Transverse colon (tissue), 4 donors: ENCODE results near the gene SMARCD1. TPM values are rescaled to one million over a fixed set of nuclear protein-coding genes. Genes with fewer than 3 reads are reported as not detected.
"Not testable (repeated sequence)": the region's sequence is repeated elsewhere in the genome, so short reads cannot be mapped to it uniquely, and the experiment has no call there.

ENCODE experiments used
- DNase-seq: peaks from one replicate; pipeline ENCODE4 v3.0.0-alpha.2; 2019
- H3K27ac ChIP-seq, 4 donors: fragments of 200-600 bp; sonication (generic); 2 replicates each; pipeline ENCODE4 v1.5.1; 2016 to 2018; ENCODE audit warnings: inconsistent platforms in 4 of 4
- H3K27me3 ChIP-seq: fragments of 200-600 bp; sonication (generic); 2 replicates; pipeline ENCODE4 v1.5.1; 2017; ENCODE audit warnings: inconsistent platforms
- H3K36me3 ChIP-seq, 4 donors: fragments of 200-600 bp; sonication (generic); 2 replicates each; pipeline ENCODE4 v1.5.1; 2017 to 2019; ENCODE audit warnings: inconsistent platforms in 4 of 4
- H3K4me1 ChIP-seq, 4 donors: fragments of 200-600 bp; sonication (generic); 2 replicates each; pipeline ENCODE4 v1.5.1; 2017 to 2020; ENCODE audit warnings: inconsistent platforms in 4 of 4
- H3K4me3 ChIP-seq, 4 donors: fragments of 200-600 bp; sonication (generic); 1 replicate in 1 of 4; 2 replicates in 3 of 4; pipeline versions ENCODE4 v1.5.1 to v1.6.1; 2017 to 2019; ENCODE audit warnings: inconsistent platforms in 4 of 4
- H3K9me3 ChIP-seq, 2 donors: fragments of 200-600 bp; sonication (generic); 2 replicates each; pipeline ENCODE4 v1.5.1; 2017 to 2019; ENCODE audit warnings: inconsistent platforms in 2 of 2
- EP300 ChIP-seq: sonication (generic); formaldehyde crosslinking; IDR thresholded peaks from one replicate; pipeline ENCODE4 v1.6.1; 2017; ENCODE audit warnings: antibody characterized with exemption, low read depth
- POLR2A ChIP-seq: fragments of 450-650 bp; IDR thresholded peaks from one replicate; pipeline ENCODE4 v1.6.1; 2016; ENCODE audit warnings: antibody characterized with exemption, mild to moderate bottlenecking, moderate library complexity
- POLR2AphosphoS5 ChIP-seq, 3 donors: sonication (generic); formaldehyde crosslinking; IDR thresholded peaks; one replicate each; pipeline ENCODE4 v1.6.1; 2016; ENCODE audit warnings: antibody characterized with exemption in 3 of 3
- WGBS, 2 donors: methylation state at CpG; one replicate each; pipeline ENCODE4 v1.1.5; 2018; ENCODE audit warnings: low coverage in 1 of 2; 5-methylcytosine and 5-hydroxymethylcytosine counted together
- in situ Hi-C, 4 donors: fragments of 200-750 bp; cut with MboI; loops; one replicate each; pipeline versions ENCODE4 v1.15.0 to v1.15.1; 2017; ENCODE audit warnings: low sequenced_read_pairs in 3 of 4, low pct_ligation_motif_present in 1 of 4, low pct_unique_long_range_greater_than_20kb in 1 of 4
- intact Hi-C: fragments of 100-400 bp; cut with DNase I; formaldehyde crosslinking; loops from one replicate; pipeline ENCODE4 v1.15.1; 2023; ENCODE audit warnings: low total_unique reads
- total RNA-seq, 4 donors: library from RNA; depleted of rRNA; stranded (reverse); fragments of >200 nt; gene quantifications; one replicate each; pipeline ENCODE4 v1.1.0, GENCODE V29; 2016
- TF ChIP-seq, protein P1 (sequence below), 5 experiments: fragments of 200-600 bp in 3 of 5; fragments of 450-650 bp in 2 of 5; sonication (generic) in 3 of 5; IDR thresholded peaks; 1 replicate in 2 of 5; 2 replicates in 3 of 5; pipeline ENCODE4 v1.5.1; 2016 to 2017; ENCODE audit warnings: antibody characterized with exemption in 5 of 5, inconsistent platforms in 3 of 5, mild to moderate bottlenecking in 2 of 5, moderate library complexity in 1 of 5

Gene SMARCD1
- total RNA-seq, 4 donors from 2014 or later, result 23.7 to 52.4 (median 40.4) TPM

DNA sequence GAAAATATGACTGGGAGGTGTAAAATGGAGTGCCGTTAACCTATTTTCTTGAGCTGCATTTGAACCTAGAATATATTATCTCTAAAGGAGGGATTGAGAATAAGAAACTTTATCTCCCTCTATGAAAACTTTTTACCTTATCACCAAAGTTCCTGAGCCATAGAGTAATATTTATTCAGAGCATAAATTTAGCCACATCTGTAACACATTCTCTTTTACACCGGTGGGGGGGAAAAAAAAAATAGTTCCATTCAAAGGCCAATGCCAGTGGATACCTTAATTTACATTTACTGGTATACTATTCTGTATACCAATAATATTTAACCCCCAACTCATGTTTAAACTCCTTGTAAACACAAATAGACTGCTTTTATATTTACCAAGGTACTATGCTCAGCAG lies 60.3 kb downstream of the SMARCD1 start:
- H3K27me3 ChIP-seq, result no peaks in the 10 kb centered on the region
- H3K9me3 ChIP-seq, result no peaks in the 10 kb centered on the region
- no peak overlapping the region for H3K4me3 ChIP-seq
- TF ChIP-seq POLR2AphosphoS5 (IDR thresholded peaks at IDR 0.05), result no peak
- TF ChIP-seq, protein P1, sequence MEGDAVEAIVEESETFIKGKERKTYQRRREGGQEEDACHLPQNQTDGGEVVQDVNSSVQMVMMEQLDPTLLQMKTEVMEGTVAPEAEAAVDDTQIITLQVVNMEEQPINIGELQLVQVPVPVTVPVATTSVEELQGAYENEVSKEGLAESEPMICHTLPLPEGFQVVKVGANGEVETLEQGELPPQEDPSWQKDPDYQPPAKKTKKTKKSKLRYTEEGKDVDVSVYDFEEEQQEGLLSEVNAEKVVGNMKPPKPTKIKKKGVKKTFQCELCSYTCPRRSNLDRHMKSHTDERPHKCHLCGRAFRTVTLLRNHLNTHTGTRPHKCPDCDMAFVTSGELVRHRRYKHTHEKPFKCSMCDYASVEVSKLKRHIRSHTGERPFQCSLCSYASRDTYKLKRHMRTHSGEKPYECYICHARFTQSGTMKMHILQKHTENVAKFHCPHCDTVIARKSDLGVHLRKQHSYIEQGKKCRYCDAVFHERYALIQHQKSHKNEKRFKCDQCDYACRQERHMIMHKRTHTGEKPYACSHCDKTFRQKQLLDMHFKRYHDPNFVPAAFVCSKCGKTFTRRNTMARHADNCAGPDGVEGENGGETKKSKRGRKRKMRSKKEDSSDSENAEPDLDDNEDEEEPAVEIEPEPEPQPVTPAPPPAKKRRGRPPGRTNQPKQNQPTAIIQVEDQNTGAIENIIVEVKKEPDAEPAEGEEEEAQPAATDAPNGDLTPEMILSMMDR (IDR thresholded peaks at IDR 0.05), result no peak
- TF ChIP-seq POLR2A, result no peak
- H3K36me3 ChIP-seq, result peaks cover 0 to 9% (median 0%) of the 10 kb centered on the region in 4 donors
- intact Hi-C loops (no loop called here), in situ Hi-C loops (no loop called here)
- no peak overlapping the region for H3K27ac ChIP-seq
- WGBS, 2 donors, result 87 to 96% methylated on average over 2 of the region's 2 CpGs
- DNase-seq, result no peak
- H3K4me1 ChIP-seq, result no peaks in the 10 kb centered on the region

DNA sequence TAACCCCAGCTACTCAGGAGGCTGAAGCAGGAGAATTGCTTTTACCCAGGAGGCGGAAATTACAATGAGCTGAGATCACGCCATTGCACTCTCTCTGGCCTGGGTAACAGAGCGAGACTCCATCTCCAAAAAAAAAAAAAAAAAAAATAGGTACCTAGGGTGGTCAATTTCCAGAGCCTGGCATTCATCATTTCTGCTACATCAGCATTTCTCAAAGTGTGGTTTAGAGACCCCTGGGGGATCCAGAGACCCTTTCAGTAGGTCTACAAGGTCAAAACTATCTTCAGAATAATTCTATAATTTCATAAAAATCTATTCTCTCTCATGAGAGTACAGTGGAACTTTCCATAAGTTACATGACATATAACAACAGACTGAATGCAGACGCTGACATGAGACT lies 62.1 kb downstream of the SMARCD1 start:
- 93% methylated on average over 1 to 4 of the region's 4 CpGs for WGBS, 2 donors
- intact Hi-C loops (no loop called here), in situ Hi-C loops (no loop called here)
- H3K27ac ChIP-seq, result no peak overlapping the region
- TF ChIP-seq EP300 (no peak), POLR2A (no peak), POLR2AphosphoS5 (IDR thresholded peaks at IDR 0.05) (no peak)
- TF ChIP-seq, protein P1 (IDR thresholded peaks at IDR 0.05), result no peak
- peaks cover 0 to 7% (median 0%) of the 10 kb centered on the region in 4 donors for H3K36me3 ChIP-seq
- no peaks in the 10 kb centered on the region for H3K9me3 ChIP-seq
- no peak overlapping the region for H3K4me3 ChIP-seq
- no peak for DNase-seq
- no peaks in the 10 kb centered on the region for H3K4me1 ChIP-seq
- no peaks in the 10 kb centered on the region for H3K27me3 ChIP-seq

DNA sequence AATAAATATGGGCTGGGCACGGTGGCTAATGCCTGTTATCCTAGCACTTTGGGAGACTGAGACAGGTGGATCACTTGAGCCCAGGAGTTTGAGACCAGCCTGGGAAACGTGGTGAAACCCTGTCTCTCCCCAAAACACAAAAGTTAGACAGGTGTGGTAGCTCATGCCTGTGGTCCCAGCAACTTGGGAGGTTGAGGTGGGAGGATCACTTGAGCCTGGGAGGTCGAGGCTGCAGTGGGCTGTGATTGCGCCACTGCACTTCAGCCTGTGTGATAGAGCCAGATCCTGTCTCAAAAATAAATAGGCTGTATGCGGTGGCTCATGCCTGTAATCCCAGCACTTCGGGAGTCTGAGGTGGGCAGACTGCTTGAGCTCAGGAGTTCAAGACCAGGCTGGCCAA lies 62.9 kb downstream of the SMARCD1 start:
- H3K4me1 ChIP-seq, H3K27me3 ChIP-seq, H3K36me3 ChIP-seq, intact Hi-C loops, H3K9me3 ChIP-seq, H3K4me3 ChIP-seq, in situ Hi-C loops, DNase-seq, H3K27ac ChIP-seq: not testable (repeated sequence)
- WGBS, 2 donors, result 82 to 90% methylated on average over 2 to 6 of the region's 6 CpGs

DNA sequence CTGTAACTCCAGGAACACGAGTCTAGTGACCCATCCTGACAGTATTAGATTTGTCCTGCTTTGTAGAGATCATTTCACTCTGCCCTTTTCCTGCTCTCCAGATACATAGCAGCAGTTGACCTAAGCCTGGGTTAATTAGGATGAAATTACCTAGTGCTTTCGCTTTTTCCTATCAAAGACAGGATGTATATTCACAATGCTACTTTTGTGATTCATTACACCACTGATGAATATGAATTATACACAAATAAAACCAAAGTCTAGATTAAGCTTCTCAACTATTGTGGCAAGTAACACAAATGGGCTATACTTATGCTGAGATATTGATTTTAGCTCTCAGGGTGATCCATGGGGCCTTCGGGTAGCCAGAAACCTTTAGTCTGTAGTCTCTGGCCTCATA lies 64.2 kb downstream of the SMARCD1 start:
- DNase-seq, result no peak
- no peak overlapping the region for H3K4me3 ChIP-seq
- no peaks in the 10 kb centered on the region for H3K4me1 ChIP-seq
- no peaks in the 10 kb centered on the region for H3K36me3 ChIP-seq
- no peak for TF ChIP-seq POLR2AphosphoS5 (IDR thresholded peaks at IDR 0.05)
- TF ChIP-seq EP300, result no peak
- TF ChIP-seq POLR2A, result no peak
- TF ChIP-seq, protein P1 (IDR thresholded peaks at IDR 0.05), result no peak
- in situ Hi-C loops (no loop called here), intact Hi-C loops (no loop called here)
- no peaks in the 10 kb centered on the region for H3K9me3 ChIP-seq
- no peaks in the 10 kb centered on the region for H3K27me3 ChIP-seq
- WGBS, 2 donors, result 53 to 62% methylated on average over 3 of the region's 3 CpGs
- no peak overlapping the region for H3K27ac ChIP-seq

Other genes starting within 250 kb of the SMARCD1 start
- gene BCDIN3D, start 242.2 kb upstream of the SMARCD1 start, total RNA-seq, result 1 to 10 TPM in 3 of 4 donors, under 1 TPM in 1; 0.20 to 2.4 (median 2.0) TPM
- gene FAIM2, start 181.4 kb upstream of the SMARCD1 start, total RNA-seq, result 1 to 10 TPM; 1.5 to 2.8 (median 2.5) TPM
- gene AQP2, start 134.6 kb upstream of the SMARCD1 start, total RNA-seq, result not detected
- not detected for gene AQP5, start 123.5 kb upstream of the SMARCD1 start, total RNA-seq
- gene AQP6, start 112.4 kb upstream of the SMARCD1 start, total RNA-seq, result under 1 TPM in 1 of 4 donors, not detected in 3; 0.41 TPM
- 10 to 100 TPM in 2 of 4 donors, 1 to 10 TPM in 2; 5.0 to 13.4 (median 9.3) TPM for gene RACGAP1, start 59.8 kb upstream of the SMARCD1 start, total RNA-seq
- 1 to 10 TPM in 1 of 4 donors, under 1 TPM in 3; 0.75 to 3.0 (median 0.81) TPM for gene ASIC1, start 27.7 kb upstream of the SMARCD1 start, total RNA-seq
- 10 to 100 TPM in 2 of 4 donors, 1 to 10 TPM in 1, not detected in 1; 9.2 to 22.1 (median 11.3) TPM for gene GPD1, start 18.7 kb downstream of the SMARCD1 start, total RNA-seq
- 100 to 1,000 TPM in 1 of 4 donors, 10 to 100 TPM in 3; 22.1 to 107 (median 62.0) TPM for gene COX14, start 26.9 kb downstream of the SMARCD1 start, total RNA-seq
- 10 to 100 TPM; 17.5 to 32.5 (median 21.0) TPM for gene CERS5, start 82.0 kb downstream of the SMARCD1 start, total RNA-seq
- gene LIMA1, start 198.2 kb downstream of the SMARCD1 start, total RNA-seq, result 100 to 1,000 TPM; 151 to 259 (median 243) TPM